ENCODE results near the gene RPS6KB1. TPM values are rescaled to one million over a fixed set of nuclear protein-coding genes. Genes with fewer than 3 reads are reported as not detected.
"Not testable (repeated sequence)": the region's sequence is repeated elsewhere in the genome, so short reads cannot be mapped to it uniquely, and the experiment has no call there.

Gene RPS6KB1
- total RNA-seq, 2 donors from 2014 or later: 31.0 to 62.6 TPM

- ATAC-seq (ENCODE audit: insufficient number of reproducible peaks, low FRiP score, low read depth) (peak; percentile 30), DNase-seq (ENCODE audit: low spot score) (no peak)
- H3K9me3 ChIP-seq: no peaks in the 10 kb centered on the region
- H3K27ac ChIP-seq: peak overlapping the region; percentile 90 to 96
- H3K27me3 ChIP-seq (replicated peaks; ENCODE audit: insufficient read depth): no peaks in the 10 kb centered on the region
- H3K4me3 ChIP-seq: peak overlapping the region; percentile 97
- peaks cover 6 to 20% of the 10 kb centered on the region in 2 donors for H3K4me1 ChIP-seq (ENCODE audit: control insufficient read depth in 1 of 2, low read depth in 2 of 2)
- TF ChIP-seq CTCF (IDR thresholded peaks at IDR 0.05): no peak
- H3K36me3 ChIP-seq: peaks cover 4% of the 10 kb centered on the region
Observed at GRCh38 chr17:59963738-59964481, 71.0 kb downstream of the RPS6KB1 start.

- peak within 1 kb of the TSS; percentile 90 to 96 for H3K27ac ChIP-seq
- peak; percentile 87 for ATAC-seq (ENCODE audit: insufficient number of reproducible peaks, low FRiP score, low read depth)
- peaks cover 1% of the 10 kb centered on the region for H3K36me3 ChIP-seq
- no peak for TF ChIP-seq CTCF (IDR thresholded peaks at IDR 0.05)
- DNase-seq (ENCODE audit: low spot score): peak; percentile 67
- peaks cover 6 to 20% of the 10 kb centered on the region in 2 donors for H3K4me1 ChIP-seq (ENCODE audit: control insufficient read depth in 1 of 2, low read depth in 2 of 2)
- H3K9me3 ChIP-seq: no peaks in the 10 kb centered on the region
- H3K27me3 ChIP-seq (replicated peaks; ENCODE audit: insufficient read depth): no peaks in the 10 kb centered on the region
- H3K4me3 ChIP-seq: peak within 1 kb of the TSS; percentile 97
Observed at GRCh38 chr17:59964482-59965328, 71.8 kb downstream of the RPS6KB1 start, which contains the start of gene RNFT1. Gene RNFT1 (minus strand): TSS chr17:59964740. CDS start chr17:59964663, 77 bp downstream.

GRCh38 chr17:59971771-59972170 is 78.8 kb downstream of the RPS6KB1 start:
- not testable (repeated sequence) for H3K27ac ChIP-seq; H3K4me1 ChIP-seq (ENCODE audit: control insufficient read depth in 1 of 2, low read depth in 2 of 2); DNase-seq (ENCODE audit: low spot score); H3K36me3 ChIP-seq; H3K9me3 ChIP-seq; H3K27me3 ChIP-seq (replicated peaks; ENCODE audit: insufficient read depth); ATAC-seq (ENCODE audit: insufficient number of reproducible peaks, low FRiP score, low read depth); H3K4me3 ChIP-seq

GRCh38 chr17:59972778-59973177 is 79.9 kb downstream of the RPS6KB1 start:
- no peak overlapping the region for H3K27ac ChIP-seq
- DNase-seq (ENCODE audit: low spot score): no peak
- no peak for ATAC-seq (ENCODE audit: insufficient number of reproducible peaks, low FRiP score, low read depth)
- H3K27me3 ChIP-seq (replicated peaks; ENCODE audit: insufficient read depth): no peaks in the 10 kb centered on the region
- TF ChIP-seq CTCF (IDR thresholded peaks at IDR 0.05): no peak
- no peaks in the 10 kb centered on the region for H3K9me3 ChIP-seq
- H3K4me1 ChIP-seq (ENCODE audit: control insufficient read depth in 1 of 2, low read depth in 2 of 2): no peaks in the 10 kb centered on the region
- H3K4me3 ChIP-seq: no peak overlapping the region
- no peaks in the 10 kb centered on the region for H3K36me3 ChIP-seq

GRCh38 chr17:59973483-59973882 is 80.6 kb downstream of the RPS6KB1 start:
- not testable (repeated sequence) for H3K36me3 ChIP-seq; H3K27me3 ChIP-seq (replicated peaks; ENCODE audit: insufficient read depth); H3K4me3 ChIP-seq; H3K9me3 ChIP-seq; H3K27ac ChIP-seq; ATAC-seq (ENCODE audit: insufficient number of reproducible peaks, low FRiP score, low read depth); DNase-seq (ENCODE audit: low spot score); H3K4me1 ChIP-seq (ENCODE audit: control insufficient read depth in 1 of 2, low read depth in 2 of 2)

GRCh38 chr17:59975166-59975565 is 82.2 kb downstream of the RPS6KB1 start:
- not testable (repeated sequence) for H3K4me3 ChIP-seq; ATAC-seq (ENCODE audit: insufficient number of reproducible peaks, low FRiP score, low read depth); H3K4me1 ChIP-seq (ENCODE audit: control insufficient read depth in 1 of 2, low read depth in 2 of 2); H3K36me3 ChIP-seq; H3K9me3 ChIP-seq; H3K27ac ChIP-seq; DNase-seq (ENCODE audit: low spot score); H3K27me3 ChIP-seq (replicated peaks; ENCODE audit: insufficient read depth)

- H3K9me3 ChIP-seq; H3K27me3 ChIP-seq (replicated peaks; ENCODE audit: insufficient read depth); H3K4me3 ChIP-seq; H3K36me3 ChIP-seq; H3K4me1 ChIP-seq (ENCODE audit: control insufficient read depth in 1 of 2, low read depth in 2 of 2); DNase-seq (ENCODE audit: low spot score); ATAC-seq (ENCODE audit: insufficient number of reproducible peaks, low FRiP score, low read depth); H3K27ac ChIP-seq: not testable (repeated sequence)
Observed at GRCh38 chr17:59996608-59997007, 103.7 kb downstream of the RPS6KB1 start.

Data from thoracic aorta (tissue), 2 donors.